Right lung (tissue), 5 donors: ENCODE measurements around the gene BRD9. TPM values are rescaled to one million over a fixed set of nuclear protein-coding genes. Genes with fewer than 3 reads are reported as not detected.
"Not testable (repeated sequence)": the region's sequence is repeated elsewhere in the genome, so short reads cannot be mapped to it uniquely, and the experiment has no call there.

Source experiments
- DNase-seq, 2 donors: peaks; one replicate each; pipeline ENCODE4 v3.0.0-alpha.2; 2013
- polyA plus RNA-seq, 5 donors: library from polyadenylated mRNA; unstranded; fragments of 120-200 nt; gene quantifications; one replicate each; pipeline versions ENCODE4 v1.2.1 to v1.2.3, GENCODE V29; 2013; ENCODE audit warnings: inconsistent platforms in 1 of 5, low replicate concordance in 1 of 5; ENCODE audit not compliant: insufficient read length in 5 of 5, insufficient read depth in 1 of 5

Gene BRD9
- polyA plus RNA-seq, 5 donors, result 43.0 to 53.8 (median 49.0) TPM

DNA sequence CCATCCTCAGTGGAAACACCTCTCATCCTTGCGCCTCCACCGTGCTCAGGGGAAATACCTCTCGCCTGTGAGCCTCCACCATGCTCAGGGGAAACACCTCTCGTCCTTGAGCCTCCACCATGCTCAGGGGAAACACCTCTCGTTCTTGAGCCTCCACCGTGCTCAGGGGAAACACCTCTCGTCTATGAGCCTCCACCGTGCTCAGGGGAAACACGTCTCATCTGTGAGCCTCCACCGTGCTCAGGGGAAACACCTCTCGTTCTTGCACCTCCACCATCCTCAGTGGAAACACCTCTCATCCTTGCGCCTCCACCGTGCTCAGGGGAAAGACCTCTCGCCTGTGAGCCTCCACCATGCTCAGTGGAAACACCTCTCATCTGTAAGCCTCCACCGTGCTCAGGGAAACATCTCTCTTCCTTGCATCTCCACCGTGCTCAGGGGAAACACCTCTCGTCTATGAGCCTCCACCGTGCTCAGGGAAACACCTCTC is 46.0 kb downstream of the BRD9 start:
- DNase-seq, result not testable (repeated sequence)

DNA sequence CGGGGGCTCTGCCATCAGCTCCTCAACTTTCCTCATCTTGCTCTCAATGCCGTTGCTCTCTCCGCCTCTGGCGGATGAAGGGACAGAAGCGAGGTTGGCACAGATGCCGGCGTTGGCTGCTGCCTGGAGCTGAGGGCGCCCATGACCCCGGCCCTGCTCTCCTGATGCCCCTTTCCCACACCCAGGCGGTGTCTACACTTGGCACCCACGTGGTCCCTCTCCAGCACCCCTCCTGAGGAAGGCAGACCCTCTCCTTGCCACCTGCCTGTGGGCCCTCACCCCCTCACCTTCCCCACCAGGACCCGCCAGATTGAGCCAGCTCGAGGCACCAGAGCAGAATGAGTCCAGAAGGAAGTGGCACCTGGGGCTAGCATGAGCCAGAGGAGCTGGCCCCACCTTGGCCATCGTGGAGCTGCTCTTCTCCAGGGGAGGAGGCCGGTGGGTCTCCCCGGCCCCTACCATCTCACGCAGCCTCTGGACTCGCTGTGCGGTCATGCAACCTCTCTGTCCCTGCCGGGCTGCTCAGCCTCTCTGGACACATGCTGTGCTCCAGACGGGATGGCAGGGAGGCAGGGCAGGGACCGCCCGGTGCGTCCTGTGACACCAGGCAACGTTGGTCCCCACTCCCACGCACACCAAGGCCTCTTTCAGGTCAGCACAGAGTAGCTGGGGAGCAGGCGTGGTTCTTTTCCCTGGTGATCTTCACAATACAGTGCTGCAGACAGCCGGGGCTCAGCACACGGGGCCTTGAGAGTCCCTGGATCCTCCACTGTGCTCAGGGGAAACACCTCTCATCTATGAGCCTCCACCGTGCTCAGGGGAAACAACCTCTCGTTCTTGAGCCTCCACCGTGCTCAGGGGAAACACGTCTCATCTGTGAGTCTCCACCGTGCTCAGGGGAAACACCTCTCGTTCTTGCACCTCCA is 46.7 kb downstream of the BRD9 start:
- not testable (repeated sequence) for DNase-seq

DNA sequence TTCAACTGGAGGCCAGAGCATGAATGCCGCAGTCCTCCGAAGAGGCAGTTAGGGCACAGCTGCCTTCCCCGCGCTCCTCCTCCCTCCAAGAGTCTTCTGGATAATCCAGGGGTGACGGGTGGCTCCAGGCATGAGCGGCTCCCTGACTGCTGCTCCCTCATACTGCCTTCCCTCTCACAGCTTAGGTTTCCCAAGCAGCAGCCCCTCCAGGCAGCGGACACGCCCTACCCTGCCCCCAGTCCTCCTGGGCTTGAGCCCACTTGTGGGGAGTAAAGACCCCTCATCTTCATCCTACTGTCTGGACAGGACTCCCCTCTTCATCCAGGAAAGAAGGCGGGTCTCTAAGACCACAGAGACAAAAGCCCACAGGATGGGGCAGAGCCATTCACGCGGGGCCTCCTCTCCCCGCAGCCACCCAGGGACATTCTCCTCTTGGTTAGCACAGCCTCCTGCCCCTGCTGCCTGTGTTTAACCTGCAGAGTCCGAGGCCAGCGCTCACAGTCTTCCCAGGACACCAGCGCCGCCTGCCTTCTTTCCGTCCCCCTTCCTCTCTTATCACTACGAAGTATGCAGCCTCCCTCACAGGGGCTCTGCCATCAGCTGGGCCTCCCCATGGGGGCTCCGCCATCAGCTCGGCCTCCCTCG is 47.4 kb downstream of the BRD9 start:
- not testable (repeated sequence) for DNase-seq

DNA sequence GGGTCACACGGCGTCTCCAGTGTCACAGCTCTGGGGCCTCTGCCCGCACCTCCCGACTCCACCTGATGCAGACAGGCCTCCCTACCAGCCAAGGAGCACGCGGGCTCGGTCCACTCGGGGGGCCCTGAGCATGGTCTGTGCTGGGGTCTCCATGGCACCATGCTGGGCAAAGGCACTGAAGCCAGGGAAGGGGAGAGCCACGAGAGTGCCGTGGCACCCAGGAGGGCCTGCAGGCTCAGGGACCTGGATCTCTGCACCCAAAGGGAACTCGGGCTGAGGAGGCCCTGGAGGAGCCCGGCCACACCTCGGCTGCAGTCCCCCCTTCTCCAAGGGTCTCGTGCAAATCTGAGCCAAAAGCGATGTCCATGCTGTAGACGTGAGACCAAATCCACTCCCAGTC is 48.2 kb downstream of the BRD9 start:
- not testable (repeated sequence) for DNase-seq

DNA sequence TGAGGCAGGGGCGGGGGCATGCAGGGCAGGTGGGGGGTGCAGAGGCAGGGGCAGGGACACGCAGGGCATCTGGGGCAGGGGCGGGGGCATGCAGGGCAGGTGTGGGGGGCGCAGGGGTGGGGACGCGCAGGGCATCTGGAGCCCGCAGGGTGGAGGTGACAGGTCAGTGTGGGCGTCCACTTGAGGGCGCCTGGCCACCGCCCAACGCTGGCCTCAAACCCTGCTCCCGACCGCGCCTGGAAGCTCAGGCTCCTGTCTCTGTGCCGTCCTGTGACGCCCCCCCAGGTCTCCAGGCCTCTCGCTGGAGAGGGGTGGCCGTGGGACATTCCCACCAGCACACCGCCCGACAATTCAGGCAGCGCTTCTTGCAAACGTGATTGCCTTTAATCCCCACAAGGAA is 48.7 kb downstream of the BRD9 start:
- not testable (repeated sequence) for DNase-seq

DNA sequence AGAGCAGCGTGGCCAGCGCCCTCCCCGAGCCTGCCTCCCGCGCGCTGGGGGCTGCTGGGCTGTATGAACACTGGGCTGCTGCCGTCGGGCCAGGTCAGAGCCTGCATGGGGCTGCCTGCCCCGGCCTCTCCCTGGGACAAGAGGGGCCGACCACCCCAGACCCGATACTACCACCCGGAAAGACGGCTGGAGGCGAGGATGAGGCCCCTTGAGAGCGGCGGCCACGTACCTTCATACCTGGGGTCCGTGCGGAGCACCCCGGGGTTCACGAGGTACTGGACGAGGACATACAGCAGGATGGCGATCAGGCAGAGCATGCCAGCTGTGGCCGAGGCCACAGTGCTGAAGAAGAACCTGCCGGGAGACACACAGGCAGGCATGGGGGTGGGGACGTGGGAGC is 49.2 kb downstream of the BRD9 start:
- not testable (repeated sequence) for DNase-seq

DNA sequence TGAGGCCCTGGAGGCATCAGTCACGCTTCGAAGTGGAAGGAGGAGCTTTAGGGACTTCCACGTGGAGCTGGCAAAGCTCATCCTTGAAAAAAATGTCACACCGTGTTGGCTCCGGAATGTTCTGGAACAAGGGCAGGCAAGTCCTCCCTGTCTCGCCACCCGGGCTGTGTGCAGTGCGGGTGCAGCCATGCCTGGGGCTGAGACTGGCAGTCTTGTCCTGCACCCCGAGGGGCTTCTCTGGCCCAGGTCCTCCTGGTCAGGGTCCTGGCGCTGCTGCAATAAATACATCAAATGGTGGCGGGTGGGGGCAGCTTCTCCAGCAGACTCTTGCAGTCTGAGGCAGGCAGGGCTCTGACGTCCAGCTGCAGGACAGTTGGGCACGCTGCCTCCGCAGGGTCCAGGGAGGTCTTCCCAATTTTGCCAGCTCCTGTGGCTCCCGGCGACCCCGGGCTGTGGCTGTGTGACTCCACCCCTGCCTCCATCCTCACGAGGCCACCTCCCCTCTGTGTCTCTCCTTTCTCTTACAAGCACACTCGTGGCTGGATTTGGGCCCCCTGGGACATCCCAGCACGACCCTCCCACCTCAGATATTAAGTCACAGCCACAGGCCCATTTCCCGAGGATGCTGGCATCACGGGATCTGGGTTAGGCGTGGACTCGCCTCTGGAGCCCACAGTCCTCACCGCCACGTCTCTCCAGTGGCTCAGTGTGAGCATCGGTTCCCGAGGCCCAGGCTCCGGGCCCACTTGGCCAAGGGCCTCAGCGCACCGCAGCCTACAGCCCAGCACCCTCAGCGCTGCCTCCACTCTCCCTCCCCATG is 50.0 kb downstream of the BRD9 start:
- DNase-seq, result not testable (repeated sequence)

DNA sequence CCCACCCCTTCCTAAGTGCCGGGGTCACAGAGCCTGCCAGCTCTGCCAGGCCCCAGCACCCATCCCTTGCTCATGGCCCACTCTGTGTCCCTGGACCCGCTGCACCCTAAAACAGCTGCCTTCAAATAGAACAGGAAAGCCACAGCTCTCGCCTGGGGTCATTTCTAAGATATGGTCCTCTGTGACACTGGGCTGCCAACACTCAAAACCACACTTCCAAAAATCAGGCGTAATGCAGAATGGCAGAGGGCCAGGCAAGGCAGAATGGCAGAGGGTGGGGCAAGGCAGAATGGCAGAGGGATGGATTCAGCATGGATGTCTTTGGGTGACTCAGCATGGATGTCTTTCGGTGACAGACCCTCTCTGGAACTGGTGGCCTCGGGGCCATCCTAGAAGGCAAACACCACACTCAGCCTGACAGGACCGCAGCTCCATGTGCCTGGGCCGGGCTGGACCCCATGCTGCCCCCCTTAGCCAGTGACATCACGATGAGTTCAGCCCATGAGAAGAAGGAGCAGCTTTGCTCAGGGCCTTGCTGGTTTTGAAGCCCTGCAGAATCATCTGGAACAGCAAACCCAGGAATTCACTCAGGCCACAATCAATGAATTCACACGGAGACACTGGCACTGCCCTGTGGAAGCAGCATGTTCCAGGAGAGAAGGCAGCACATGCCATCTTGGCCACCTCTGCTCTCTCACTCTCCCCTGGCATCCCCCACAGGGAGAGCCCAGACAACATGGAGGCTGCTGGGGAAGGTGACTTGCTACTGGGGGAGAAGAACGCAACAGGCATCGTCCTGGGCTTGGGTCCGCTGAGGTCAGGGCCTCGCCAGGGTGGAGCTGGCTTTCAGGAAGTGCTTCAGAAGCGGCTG is 50.8 kb downstream of the BRD9 start:
- DNase-seq, result not testable (repeated sequence)

DNA sequence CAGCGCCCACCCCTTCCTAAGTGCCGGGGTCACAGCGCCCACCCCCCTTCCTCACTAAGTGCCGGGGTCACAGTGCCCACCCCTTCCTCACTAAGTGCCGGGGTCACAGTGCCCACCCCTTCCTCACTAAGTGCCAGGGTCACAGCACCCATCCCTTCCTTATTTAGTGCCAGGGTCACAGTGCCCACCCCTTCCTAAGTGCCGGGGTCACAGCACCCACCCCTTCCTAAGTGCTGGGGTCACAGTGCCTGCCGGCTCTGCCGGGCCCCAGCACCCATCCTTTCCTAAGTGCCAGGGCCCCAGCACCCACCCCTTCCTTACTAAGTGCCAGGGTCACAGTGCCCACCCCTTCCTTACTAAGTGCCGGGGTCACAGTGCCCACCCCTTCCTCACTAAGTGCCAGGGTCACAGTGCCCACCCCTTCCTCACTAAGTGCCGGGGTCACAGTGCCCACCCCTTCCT is 51.6 kb downstream of the BRD9 start:
- not testable (repeated sequence) for DNase-seq

DNA sequence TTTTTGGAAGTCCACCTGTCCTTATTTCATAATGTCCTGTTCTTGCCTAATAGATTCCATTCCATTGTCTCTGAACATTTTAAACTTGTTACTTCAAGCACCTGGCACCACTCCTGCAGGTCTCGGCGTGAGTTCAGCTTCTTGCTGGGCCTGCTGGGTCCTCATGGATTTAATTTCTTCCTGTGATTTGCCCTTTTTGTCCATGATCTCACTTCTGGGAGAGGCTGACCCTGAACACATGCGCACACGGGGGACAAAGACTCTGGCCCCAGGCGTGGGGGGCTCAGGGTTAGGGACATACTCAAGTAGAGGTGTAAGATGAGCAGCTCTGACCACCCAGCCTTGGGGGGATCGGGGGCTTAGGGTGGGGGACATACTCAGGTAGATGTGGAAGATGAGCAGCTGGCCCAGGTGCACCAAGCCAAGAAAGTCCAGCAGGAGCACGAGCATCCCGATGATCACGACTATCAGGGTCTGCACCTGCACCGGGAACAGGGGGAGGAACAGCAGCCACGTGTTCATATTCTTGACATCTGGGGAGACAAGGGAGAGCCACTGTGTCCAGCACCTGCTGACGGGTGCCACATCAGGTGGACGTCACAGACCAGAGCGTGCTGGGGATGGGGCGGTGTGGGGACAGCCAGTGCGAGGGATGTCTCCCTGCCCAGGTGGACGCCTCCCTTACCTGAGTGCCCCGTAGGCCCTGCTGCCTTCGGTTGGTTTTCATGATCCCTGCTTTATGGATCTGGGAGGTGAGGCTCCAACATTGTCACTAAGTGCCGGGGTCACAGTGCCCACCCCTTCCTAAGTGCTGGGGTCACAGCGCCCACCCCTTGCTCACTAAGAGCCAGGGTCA is 52.3 kb downstream of the BRD9 start:
- not testable (repeated sequence) for DNase-seq

DNA sequence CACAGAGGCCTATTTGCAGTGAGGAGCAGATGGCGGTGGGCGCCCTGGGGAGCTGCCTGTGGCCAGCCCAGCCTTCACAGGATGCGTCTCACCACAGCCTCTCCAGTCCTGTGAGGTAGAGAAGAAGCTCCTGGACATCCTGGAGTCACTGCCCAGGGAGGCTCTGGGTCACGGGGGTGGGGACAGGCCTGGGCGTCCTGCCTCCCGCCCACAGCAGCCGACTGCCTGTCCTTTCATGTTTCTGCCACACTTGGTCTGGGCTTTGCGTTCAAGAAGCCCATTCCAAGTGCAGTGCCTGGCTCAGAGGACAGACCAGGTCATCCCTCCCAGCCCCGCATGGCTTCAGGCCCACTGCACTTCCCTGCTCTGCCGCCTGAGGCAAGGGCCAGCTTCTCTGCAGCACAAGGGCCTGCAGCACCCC is 54.2 kb downstream of the BRD9 start:
- not testable (repeated sequence) for DNase-seq

DNA sequence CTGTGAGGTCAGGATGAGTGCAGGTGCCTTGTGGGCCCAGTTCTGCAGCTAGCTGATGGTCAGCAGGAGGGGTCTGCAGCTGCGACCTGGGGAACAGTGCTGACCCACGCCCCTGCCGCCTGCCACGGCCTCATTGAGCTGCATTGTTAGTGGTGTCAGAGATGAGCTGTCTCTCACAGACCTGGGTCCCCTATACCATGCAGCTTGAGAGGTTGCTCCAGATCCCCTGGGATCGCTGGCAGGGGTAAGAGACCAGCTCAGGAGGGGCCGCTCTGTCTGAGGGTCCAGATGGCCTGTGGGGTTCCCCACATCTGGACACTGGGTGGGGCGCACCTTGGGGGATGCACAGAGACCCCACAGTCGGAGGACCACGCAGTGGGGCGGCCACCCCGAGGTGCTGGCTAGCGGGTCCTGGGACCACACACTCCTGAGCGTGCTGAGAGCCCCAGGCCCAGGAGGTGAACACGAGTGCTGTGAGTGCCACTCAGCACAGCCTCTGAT is 54.9 kb downstream of the BRD9 start:
- not testable (repeated sequence) for DNase-seq

DNA sequence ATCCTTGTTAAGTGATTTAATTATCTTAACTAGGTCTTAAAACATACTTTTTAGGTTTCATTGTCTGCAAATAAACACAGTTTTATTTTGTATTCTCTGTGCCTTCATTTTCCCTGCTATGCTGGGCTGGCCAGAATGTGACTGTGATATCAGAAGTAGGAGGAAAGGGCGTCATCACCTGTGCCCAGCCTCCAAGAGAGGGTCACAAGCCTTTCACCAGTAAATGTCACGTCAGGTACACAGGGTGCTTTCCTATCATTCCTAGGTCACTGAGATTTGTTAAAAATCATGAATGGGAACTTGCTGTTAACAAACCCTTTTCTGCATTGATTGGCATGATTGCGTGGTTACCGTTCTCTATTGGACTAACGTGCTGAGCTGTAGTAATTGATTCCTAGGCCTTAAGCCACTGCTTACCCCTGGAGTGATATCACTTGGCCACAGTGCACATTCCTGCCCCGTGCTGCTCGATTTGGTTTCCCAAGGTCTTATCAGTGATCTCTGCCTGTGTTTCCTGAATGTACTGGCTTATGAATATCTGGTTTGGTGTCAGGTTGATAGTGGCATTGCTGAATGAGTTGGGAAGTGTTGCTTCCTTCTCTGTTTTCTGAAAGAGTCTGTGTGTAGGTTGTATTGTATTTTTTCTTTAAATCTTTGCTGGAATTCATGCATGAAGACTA is 56.5 kb downstream of the BRD9 start:
- not testable (repeated sequence) for DNase-seq

DNA sequence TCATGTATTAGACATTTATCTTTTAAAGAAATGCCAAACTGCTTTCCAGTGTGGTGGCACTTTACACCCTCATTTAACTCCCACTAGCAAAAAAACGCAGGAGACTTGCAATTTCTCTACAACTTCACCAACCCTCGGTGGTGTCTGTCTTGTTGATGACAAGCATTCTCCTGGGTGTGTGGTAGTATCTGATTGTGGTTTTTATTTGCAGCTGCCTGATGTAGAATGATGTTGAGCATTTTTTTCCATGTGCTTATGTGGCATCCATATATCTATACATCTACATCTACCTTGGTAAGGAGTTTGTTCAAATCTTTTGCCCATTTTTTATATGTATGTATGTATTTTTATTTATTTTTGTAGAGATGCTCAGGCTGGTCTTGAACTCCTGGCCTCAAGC is 58.6 kb downstream of the BRD9 start:
- DNase-seq, result not testable (repeated sequence)

DNA sequence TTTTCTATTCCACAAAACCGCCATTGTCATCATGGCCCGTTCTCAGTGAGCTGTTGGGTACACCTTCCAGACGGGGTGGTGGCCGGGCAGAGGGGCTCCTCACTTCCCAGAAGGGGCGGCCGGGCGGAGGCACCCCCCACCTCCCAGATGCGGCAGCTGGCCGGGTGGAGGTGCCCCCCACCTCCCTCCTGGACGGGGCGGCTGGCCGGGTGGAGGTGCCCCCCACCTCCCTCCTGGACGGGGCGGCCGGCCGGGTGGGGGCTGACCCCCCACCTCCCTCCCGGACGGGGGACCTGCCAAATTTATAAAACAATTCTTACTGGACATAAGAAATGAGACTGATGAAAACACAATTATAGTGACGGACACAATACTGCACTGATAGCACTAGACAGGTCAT is 64.4 kb downstream of the BRD9 start:
- not testable (repeated sequence) for DNase-seq

DNA sequence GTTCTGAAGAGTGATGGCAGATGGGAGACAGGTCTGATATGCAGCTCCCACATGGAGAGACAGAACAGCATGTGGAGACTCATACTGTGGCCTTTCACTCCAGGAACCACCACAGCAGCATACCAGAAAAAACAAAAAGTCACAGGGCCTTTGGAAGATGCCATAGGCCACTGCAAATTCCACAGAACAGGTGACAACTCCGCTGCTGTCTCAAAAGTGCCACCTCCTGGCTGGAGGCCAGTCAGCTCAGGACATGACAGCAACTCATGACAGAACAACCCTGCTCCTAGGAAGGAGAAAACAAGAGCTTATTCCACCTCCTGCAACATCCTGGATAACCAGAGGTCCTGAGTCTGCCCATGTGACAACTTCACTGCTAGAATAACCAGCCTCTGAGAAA is 67.1 kb downstream of the BRD9 start:
- not testable (repeated sequence) for DNase-seq

DNA sequence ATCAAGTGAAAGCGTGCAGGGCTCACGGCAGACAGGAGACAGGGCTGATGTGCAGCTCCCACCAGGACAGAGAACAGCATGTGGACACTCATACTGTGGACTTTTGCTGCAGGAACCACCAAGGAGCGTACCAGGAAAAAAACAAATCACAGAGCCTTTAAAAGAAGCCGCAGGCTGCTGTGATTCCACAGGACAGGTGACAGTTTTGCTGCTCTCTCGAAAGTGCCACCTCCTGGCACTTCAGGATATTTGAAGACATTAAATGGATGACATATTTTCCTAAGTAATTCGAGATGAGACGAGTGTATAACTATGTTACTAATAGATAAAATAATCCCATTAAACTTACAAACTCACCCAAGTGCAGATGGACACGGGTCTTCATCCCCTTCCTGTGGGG is 71.1 kb downstream of the BRD9 start:
- no peak for DNase-seq

DNA sequence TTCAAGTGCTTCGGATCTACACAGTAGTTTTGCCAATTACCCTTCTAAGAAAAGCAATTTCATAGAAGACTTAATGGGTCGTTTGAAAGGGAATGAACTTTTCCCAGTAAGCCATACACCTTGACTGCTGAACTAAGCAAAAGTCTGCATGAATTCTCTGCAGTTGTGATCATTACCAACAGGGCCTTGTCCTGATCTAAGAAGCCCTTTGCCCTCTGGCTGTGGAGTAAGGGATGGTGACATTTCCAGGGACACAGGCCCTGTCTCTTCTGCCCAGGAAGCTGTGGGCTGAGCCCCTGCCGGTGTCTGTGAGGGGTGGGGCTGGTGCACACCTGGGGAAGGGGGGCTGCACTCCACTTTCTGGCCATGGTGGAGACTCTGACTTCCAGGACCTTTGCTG is 72.4 kb downstream of the BRD9 start:
- DNase-seq, result no peak

DNA sequence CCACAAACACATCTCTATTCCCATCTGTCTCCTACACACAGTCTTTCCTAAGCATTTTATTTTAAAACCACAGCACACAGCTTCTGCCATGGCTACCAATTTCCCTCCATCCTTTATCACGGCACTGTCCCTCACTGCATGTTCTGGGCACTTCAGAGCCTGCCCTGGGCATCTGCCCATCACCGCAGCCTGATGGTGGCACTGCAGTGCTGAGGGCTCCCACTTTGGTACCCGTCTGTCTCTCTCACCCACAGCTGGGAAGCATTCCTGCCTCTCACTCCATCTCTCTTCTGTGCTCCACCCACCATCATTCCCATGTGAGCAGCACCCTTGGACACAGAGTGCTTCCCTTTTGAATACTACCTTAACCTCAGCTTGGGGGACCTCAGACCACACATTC is 73.5 kb downstream of the BRD9 start:
- no peak for DNase-seq
